AG08396 (cell line): Measurements from ENCODE around the gene NDOR1.
"Not testable (repeated sequence)": the region's sequence is repeated elsewhere in the genome, so short reads cannot be mapped to it uniquely, and the experiment has no call there.

Experiments used
- DNase-seq: peaks from one replicate; pipeline ENCODE4 v3.0.0; 2012; ENCODE audit warnings: low spot score, mixed read lengths

NDOR1 gene

DNA sequence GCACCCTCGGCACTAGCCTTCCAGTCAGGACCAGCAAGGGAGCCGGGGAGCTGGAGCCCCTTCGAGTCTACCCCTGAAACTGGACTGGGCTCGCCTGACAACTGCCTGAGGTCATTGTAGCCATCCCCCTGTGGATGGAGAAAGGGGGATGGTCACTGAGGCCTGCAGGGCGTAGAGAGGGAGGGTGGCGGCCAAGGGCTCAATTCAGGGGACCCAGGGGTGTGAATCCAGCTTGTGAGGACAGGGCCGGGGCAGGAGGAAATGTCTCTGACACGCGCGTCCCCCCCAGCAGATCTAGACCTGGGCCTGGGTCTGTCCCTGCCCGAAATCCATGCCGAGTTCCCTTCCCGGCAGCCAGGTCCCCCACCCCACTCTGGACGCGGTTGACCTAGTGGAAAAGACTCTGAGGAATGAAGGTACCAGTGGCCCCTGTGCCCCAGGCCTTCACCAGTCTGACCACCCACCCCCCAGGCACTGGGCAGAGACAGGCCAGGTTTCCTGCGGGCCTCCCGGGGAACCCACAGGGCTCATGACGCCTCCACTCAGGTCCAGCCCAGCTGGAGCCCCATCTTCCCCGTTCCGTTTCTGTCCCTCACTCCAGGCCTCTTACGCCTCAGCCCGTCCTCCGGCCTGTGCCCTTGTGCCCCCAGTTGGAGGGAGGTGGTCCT, 26.0 kb downstream of the NDOR1 start:
- no peak for DNase-seq

- DNase-seq, result no peak
These were observed 26.6 kb downstream of the NDOR1 start for GRCh38 chr9:137232101-137232500.

- DNase-seq, result no peak
These were observed 27.0 kb downstream of the NDOR1 start for GRCh38 chr9:137232510-137232909.

DNA sequence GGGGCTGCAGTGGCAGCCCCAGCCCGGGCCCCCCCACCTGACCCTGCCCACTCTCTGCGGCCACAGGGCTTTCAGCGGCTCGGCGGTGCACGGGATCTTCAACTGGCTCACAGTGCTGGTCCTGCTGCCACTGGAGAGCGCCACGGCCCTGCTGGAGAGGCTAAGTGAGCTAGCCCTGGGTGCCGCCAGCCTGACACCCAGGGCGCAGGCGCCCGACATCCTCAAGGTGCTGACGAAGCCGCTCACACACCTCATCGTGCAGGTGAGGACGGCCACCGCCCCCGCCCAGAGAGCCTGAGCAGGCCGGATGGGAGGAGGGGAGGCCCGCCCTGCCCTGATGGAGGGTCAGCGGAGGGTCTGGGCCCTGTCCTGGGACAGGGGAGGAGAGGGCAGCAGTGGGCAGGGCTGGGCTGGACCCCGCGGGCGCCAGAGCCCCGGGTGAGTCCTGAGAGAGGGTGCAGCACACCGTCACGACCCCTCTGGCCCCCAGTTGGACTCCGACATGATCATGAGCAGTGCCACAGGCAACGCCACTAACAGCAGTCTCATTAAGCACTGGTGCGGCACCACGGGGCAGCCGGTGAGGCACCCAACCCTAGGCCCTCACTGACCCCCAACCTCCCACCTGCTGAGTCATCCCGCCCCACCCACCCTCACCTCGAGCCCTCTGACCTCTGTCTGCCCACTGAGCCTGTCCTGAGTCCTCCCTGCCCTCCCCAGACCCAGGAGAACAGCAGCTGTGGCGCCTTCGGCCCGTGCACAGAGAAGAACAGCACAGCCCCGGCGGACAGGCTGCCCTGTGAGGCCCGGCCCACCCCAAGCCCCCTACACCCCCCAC, 27.9 kb downstream of the NDOR1 start:
- no peak for DNase-seq

GRCh38 chr9:137234055-137234697, 28.7 kb downstream of the NDOR1 start:
- DNase-seq, result no peak

- no peak for DNase-seq
These were observed 29.4 kb downstream of the NDOR1 start for GRCh38 chr9:137234758-137235423.

GRCh38 chr9:137235424-137236237, 30.1 kb downstream of the NDOR1 start:
- no peak for DNase-seq

GRCh38 chr9:137236238-137236935, 30.9 kb downstream of the NDOR1 start:
- peak; percentile 95 for DNase-seq

DNA sequence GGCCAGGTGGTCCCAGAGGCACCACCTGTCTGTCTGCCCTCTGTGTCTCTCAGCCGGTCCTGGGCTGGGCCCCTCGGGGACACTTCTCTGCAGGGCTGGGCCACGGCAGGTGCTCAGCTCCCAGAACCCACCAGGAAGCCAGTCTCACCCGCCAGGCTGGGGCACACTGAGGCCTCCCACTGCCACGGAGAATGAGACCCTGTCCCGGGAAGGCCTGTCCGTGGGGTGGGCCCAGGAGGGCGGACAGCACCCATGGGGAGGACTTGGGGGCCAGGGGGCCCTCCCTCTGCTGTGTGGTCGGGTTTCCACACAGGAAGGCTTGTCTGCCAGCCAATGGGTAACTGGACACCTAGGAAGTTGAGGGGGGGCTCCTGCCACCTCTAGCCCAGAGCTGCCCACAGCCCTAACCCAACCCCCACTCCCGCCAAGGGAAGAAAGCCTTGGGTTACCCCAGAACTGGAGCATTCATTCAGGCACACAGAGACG, 31.5 kb downstream of the NDOR1 start:
- no peak for DNase-seq

GRCh38 chr9:137237759-137238726, 32.5 kb downstream of the NDOR1 start:
- no peak for DNase-seq

DNA sequence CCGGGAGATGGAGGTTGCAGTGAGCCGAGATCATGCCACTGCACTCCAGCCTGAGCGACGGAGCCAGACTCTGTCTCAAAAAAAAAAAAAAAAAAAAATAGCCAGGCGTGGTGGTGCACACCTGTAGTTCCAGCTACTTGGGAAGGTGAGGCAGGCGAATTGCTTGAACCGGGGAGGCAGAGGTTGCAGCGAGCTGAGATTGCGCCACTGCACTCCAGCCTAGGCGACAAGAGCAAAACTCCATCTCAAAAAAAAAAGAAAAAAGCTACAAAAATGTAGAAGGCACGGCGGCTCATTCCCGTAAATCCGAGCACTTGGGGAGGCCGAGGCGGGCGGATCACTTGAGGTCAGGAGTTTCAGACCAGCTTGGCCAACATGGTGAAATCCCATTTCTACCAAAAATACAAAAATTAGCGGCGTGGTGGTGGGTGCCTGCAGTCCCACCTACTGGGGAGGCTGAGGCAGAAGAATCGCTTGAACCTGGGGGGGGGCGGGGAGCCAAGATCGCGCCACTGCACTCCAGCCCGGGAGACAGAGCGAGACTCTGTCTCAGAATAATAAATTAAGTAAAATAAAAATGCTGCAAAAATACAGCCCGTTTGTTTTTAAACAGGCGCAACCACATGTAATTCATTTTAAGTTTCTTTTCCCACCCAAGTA, 34.2 kb downstream of the NDOR1 start:
- DNase-seq, result not testable (repeated sequence)

- DNase-seq, result peak; percentile 85
These were observed 34.9 kb downstream of the NDOR1 start for GRCh38 chr9:137240318-137240840.

DNA sequence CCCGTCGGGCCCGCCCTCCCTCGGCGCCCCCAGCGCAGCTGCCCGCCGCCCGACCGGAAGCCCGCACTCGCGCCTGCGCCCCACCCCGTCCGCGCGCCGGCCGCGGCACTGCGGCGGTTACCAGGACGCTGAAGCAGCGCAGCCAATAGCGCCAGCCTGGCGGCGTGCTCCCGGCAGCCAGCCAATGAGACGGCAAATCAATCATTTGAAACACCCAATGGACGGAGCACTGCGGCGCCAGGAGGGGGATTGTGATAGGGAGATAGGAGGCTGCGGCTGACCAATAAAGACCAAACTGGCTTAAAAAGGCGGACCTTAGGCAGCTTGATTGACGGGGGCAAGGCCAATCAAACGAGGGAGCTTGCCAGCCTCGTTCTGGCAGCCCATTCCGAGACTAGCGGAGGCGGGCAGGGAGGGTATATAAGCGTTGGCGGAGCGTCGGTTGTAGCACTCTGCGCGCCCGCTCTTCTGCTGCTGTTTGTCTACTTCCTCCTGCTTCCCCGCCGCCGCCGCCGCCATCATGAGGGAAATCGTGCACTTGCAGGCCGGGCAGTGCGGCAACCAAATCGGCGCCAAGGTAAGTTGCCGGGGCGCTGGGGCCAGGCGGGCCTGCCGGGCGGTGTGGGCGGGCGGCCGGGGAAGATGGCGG, 35.5 kb downstream of the NDOR1 start, which contains the start of gene TUBB4B:
TSS of gene TUBB4B (plus strand) at position 447 of the 649 bp plus-strand sequence. CDS start at position 521, 74 bp downstream.
- DNase-seq, result peak; percentile 100

GRCh38 chr9:137241490-137242268, 36.2 kb downstream of the NDOR1 start:
- peak; percentile 86 for DNase-seq

DNA sequence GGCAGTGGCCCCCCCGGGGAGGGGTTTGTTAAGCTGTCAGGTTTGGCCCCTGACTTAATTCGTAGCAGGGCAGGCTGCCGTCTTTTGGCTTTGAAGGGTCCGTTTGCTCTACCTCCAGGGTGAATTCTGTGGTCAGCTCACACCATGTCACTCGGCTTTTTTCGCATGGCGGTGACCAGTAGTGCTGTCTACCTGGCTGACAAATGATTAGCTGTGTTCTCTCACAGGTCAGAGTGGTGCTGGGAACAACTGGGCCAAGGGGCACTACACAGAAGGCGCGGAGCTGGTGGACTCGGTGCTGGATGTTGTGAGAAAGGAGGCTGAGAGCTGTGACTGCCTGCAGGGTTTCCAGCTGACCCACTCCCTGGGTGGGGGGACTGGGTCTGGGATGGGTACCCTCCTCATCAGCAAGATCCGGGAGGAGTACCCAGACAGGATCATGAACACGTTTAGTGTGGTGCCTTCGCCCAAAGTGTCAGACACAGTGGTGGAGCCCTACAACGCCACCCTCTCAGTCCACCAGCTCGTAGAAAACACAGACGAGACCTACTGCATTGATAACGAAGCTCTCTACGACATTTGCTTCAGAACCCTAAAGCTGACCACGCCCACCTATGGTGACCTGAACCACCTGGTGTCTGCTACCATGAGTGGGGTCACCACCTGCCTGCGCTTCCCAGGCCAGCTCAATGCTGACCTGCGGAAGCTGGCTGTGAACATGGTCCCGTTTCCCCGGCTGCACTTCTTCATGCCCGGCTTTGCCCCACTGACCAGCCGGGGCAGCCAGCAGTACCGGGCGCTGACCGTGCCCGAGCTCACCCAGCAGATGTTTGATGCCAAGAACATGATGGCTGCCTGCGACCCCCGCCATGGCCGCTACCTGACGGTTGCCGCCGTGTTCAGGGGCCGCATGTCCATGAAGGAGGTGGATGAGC, 37.0 kb downstream of the NDOR1 start:
- DNase-seq, result no peak

GRCh38 chr9:137243266-137243625, 37.7 kb downstream of the NDOR1 start:
- not testable (repeated sequence) for DNase-seq
